HEK293 (cell line): ENCODE results near the gene HOXD3.

Source experiments
- CTCF ChIA-PET: fragments of 350-600 bp; formaldehyde crosslinking; extraction: SDS; loops from one replicate; lab custom pipeline; 2021; ENCODE audit warnings: antibody characterized with exemption; lab: Yijun Ruan, JAX
- POLR2A ChIA-PET: fragments of 300-600 bp; formaldehyde crosslinking; extraction: SDS; loops from one replicate; lab custom pipeline; 2020; ENCODE audit warnings: antibody characterized with exemption, inconsistent platforms; lab: Yijun Ruan, JAX
- H3K27ac ChIP-seq: fragments of 200-500 bp; sonication (Bioruptor generic); 2 replicates; pipeline ENCODE4 v1.5.1; 2014; ENCODE audit warnings: low read depth, low read length, control low read depth, inconsistent platforms; ENCODE audit errors: extremely low read depth
- H3K36me3 ChIP-seq, 2 experiments: fragments of 200-500 bp in 1 of 2; sonication (Bioruptor generic) in 1 of 2; 1 replicate in 1 of 2; 2 replicates in 1 of 2; pipeline ENCODE4 v1.5.1; 2014 to 2017; ENCODE audit warnings: inconsistent platforms in 2 of 2, low read length in 2 of 2; ENCODE audit not compliant: control insufficient read depth in 2 of 2, insufficient read depth in 1 of 2
- H3K4me1 ChIP-seq: fragments of 200-500 bp; sonication (Bioruptor generic); 2 replicates; pipeline ENCODE4 v1.5.1; 2014; ENCODE audit warnings: mild to moderate bottlenecking, low read length, inconsistent platforms; ENCODE audit not compliant: control insufficient read depth, insufficient read depth
- H3K4me3 ChIP-seq: 2 replicates; pipeline ENCODE4 v1.5.1; 2011; ENCODE audit warnings: low read depth, mild to moderate bottlenecking, control low read depth, low read length, moderate library complexity
- H3K9me3 ChIP-seq: fragments of 200-500 bp; sonication (Bioruptor generic); 2 replicates; pipeline ENCODE4 v1.5.1; 2014; ENCODE audit warnings: low read depth, low read length, inconsistent platforms; ENCODE audit not compliant: control insufficient read depth, insufficient read depth
- GLI4 ChIP-seq: fragments of 450-650 bp; formaldehyde crosslinking; IDR thresholded peaks from 2 replicates; pipeline ENCODE4 v1.5.1; 2016; ENCODE audit warnings: missing biosample characterization, missing genetic modification characterization
- GLIS1 ChIP-seq: fragments of 450-650 bp; formaldehyde crosslinking; IDR thresholded peaks from 2 replicates; pipeline ENCODE4 v1.5.1; 2016; ENCODE audit warnings: missing biosample characterization, missing genetic modification characterization
- KLF1 ChIP-seq: fragments of 450-650 bp; formaldehyde crosslinking; IDR thresholded peaks from 2 replicates; pipeline ENCODE4 v1.5.1; 2016; ENCODE audit warnings: missing biosample characterization, missing genetic modification characterization
- KLF9 ChIP-seq: fragments of 450-650 bp; formaldehyde crosslinking; IDR thresholded peaks from 2 replicates; pipeline ENCODE4 v1.5.1; 2016; ENCODE audit warnings: missing biosample characterization, missing genetic modification characterization, low read depth
- MYNN ChIP-seq: fragments of 450-650 bp; formaldehyde crosslinking; IDR thresholded peaks from 2 replicates; pipeline ENCODE4 v1.5.1; 2016; ENCODE audit warnings: missing biosample characterization, missing genetic modification characterization, borderline replicate concordance
- PRDM1 ChIP-seq: fragments of 450-650 bp; formaldehyde crosslinking; IDR thresholded peaks from 2 replicates; pipeline ENCODE4; 2016; ENCODE audit warnings: missing biosample characterization, missing genetic modification characterization
- SP2 ChIP-seq: fragments of 450-650 bp; formaldehyde crosslinking; IDR thresholded peaks from 2 replicates; pipeline ENCODE4 v1.5.1; 2016; ENCODE audit warnings: missing biosample characterization, missing genetic modification characterization
- ZFP37 ChIP-seq: fragments of 450-650 bp; formaldehyde crosslinking; IDR thresholded peaks from 2 replicates; pipeline ENCODE4 v1.5.1; 2016; ENCODE audit warnings: missing biosample characterization, missing genetic modification characterization
- ZIC2 ChIP-seq: fragments of 450-650 bp; formaldehyde crosslinking; IDR thresholded peaks from 2 replicates; pipeline ENCODE4 v1.5.1; 2016; ENCODE audit warnings: missing biosample characterization, missing genetic modification characterization
- ZNF146 ChIP-seq: fragments of 450-650 bp; formaldehyde crosslinking; IDR thresholded peaks from 2 replicates; pipeline ENCODE4 v1.5.1; 2016; ENCODE audit warnings: missing biosample characterization, missing genetic modification characterization
- ZNF274 ChIP-seq, 2 experiments: fragments of 200-500 bp in 1 of 2; fragments of 450-650 bp in 1 of 2; sonication (Bioruptor generic) in 1 of 2; formaldehyde crosslinking in 1 of 2; IDR thresholded peaks; 2 replicates each; pipeline versions ENCODE4 v1.5.1 to v1.6.1; 2014 to 2016; ENCODE audit warnings: borderline replicate concordance in 1 of 2, inconsistent platforms in 1 of 2, low read length in 1 of 2, missing biosample characterization in 1 of 2, missing genetic modification characterization in 1 of 2
- ZNF341 ChIP-seq: fragments of 450-650 bp; formaldehyde crosslinking; IDR thresholded peaks from 2 replicates; pipeline ENCODE4; 2016; ENCODE audit warnings: low read depth, missing biosample characterization, missing genetic modification characterization
- ZNF394 ChIP-seq: fragments of 450-650 bp; formaldehyde crosslinking; IDR thresholded peaks from 2 replicates; pipeline ENCODE4 v1.5.1; 2016; ENCODE audit warnings: missing biosample characterization, missing genetic modification characterization, mild to moderate bottlenecking, moderate library complexity, borderline replicate concordance
- ZNF473 ChIP-seq: fragments of 450-650 bp; formaldehyde crosslinking; IDR thresholded peaks from 2 replicates; pipeline ENCODE4 v1.5.1; 2017; ENCODE audit warnings: missing biosample characterization, missing genetic modification characterization
- ZNF510 ChIP-seq: fragments of 450-650 bp; formaldehyde crosslinking; IDR thresholded peaks from 2 replicates; pipeline ENCODE4 v1.5.1; 2018; ENCODE audit warnings: mild to moderate bottlenecking, missing genetic modification characterization, missing biosample characterization; ENCODE audit not compliant: insufficient replicate concordance
- ZNF558 ChIP-seq: fragments of 450-650 bp; formaldehyde crosslinking; IDR thresholded peaks from 2 replicates; pipeline ENCODE4 v1.5.1; 2016; ENCODE audit warnings: missing biosample characterization, missing genetic modification characterization
- ZNF560 ChIP-seq: fragments of 450-650 bp; formaldehyde crosslinking; IDR thresholded peaks from 2 replicates; pipeline ENCODE4 v1.5.1; 2017; ENCODE audit warnings: missing biosample characterization, missing genetic modification characterization, borderline replicate concordance
- ZNF571 ChIP-seq: fragments of 450-650 bp; formaldehyde crosslinking; IDR thresholded peaks from 2 replicates; pipeline ENCODE4 v1.5.0; 2017; ENCODE audit warnings: missing biosample characterization, missing genetic modification characterization
- ZNF600 ChIP-seq: fragments of 450-650 bp; formaldehyde crosslinking; IDR thresholded peaks from 2 replicates; pipeline ENCODE4 v1.5.1; 2016; ENCODE audit warnings: missing biosample characterization, missing genetic modification characterization
- ZSCAN30 ChIP-seq: fragments of 450-650 bp; IDR thresholded peaks from 2 replicates; pipeline ENCODE4 v1.5.1; 2018; ENCODE audit warnings: missing biosample characterization, mild to moderate bottlenecking, missing genetic modification characterization, moderate library complexity
- TF ChIP-seq, protein P1 (sequence below): fragments of 450-650 bp; formaldehyde crosslinking; IDR thresholded peaks from 2 replicates; pipeline ENCODE4 v1.5.1; 2016; ENCODE audit warnings: missing biosample characterization, missing genetic modification characterization
- TF ChIP-seq, protein P2 (sequence below): fragments of 450-650 bp; formaldehyde crosslinking; IDR thresholded peaks from 2 replicates; pipeline ENCODE4 v1.5.1; 2017; ENCODE audit warnings: missing biosample characterization, missing genetic modification characterization
- TF ChIP-seq, protein P3 (sequence below): fragments of 450-650 bp; formaldehyde crosslinking; IDR thresholded peaks from 2 replicates; pipeline ENCODE4 v1.5.1; 2016; ENCODE audit warnings: missing biosample characterization, missing genetic modification characterization
- TF ChIP-seq, protein P4 (sequence below): fragments of 450-650 bp; formaldehyde crosslinking; IDR thresholded peaks from 2 replicates; pipeline ENCODE4 v1.5.1; 2016; ENCODE audit warnings: missing biosample characterization, missing genetic modification characterization
- TF ChIP-seq, protein P5 (sequence below): fragments of 450-650 bp; formaldehyde crosslinking; optimal IDR thresholded peaks from 2 replicates; pipeline ENCODE3; 2016; ENCODE audit warnings: missing biosample characterization, mild to moderate bottlenecking, missing genetic modification characterization

Gene HOXD3

DNA sequence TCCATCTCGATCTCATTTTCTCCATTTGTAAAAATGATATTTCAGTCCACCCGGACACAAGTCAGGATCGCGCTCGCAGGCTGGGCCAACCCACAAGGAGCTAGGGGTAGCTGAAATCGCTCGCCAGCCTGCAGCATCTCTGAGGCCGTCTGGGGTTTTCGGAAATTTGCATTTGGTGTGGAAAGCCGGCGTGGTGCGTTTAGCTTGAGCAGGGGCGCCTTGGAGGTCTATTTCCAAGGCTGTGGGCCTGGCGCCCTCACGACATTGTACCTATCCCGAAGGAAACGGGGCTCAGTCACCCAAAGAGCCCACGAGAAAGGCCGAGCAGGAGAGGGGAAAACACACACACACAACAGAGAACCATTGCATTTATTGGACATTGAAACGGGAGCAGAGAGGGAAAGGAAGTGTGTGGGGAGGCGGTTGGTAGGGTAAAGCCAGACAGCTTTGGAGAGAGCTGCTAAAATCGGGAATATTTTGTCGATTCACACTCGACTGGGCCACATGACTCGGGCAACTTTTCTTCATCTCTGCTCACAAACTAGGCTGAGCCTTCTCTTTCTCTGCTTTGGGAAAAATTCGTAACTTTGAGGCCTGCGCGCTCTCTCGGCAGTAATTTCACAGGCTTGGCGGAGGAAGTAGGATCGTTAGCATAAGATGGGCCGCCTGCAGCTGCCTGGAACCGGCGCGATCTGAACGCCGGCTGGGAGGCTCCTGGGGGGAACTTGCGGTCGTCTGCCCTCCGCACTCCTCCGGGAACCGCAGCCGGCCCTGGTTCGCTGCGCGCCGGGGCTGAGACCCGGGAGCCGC is 28.7 kb upstream of the HOXD3 start (continued):
- TF ChIP-seq, protein P1, sequence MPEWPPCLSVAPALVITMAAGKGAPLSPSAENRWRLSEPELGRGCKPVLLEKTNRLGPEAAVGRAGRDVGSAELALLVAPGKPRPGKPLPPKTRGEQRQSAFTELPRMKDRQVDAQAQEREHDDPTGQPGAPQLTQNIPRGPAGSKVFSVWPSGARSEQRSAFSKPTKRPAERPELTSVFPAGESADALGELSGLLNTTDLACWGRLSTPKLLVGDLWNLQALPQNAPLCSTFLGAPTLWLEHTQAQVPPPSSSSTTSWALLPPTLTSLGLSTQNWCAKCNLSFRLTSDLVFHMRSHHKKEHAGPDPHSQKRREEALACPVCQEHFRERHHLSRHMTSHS (tag by site-specific recombination), result no peak
- TF ChIP-seq ZNF558 (tag by site-specific recombination) (no peak), ZNF274 (IDR thresholded peaks at IDR 0.05; ENCODE audit: low read length) (no peak), ZNF274 (tag by site-specific recombination; IDR thresholded peaks at IDR 0.05; ENCODE audit: borderline replicate concordance) (no peak), PRDM1 (tag by site-specific recombination) (peak; percentile 50; the same call in 1 of the 2 replicates), ZNF571 (tag by site-specific recombination) (no peak), KLF9 (tag by site-specific recombination) (no peak), ZSCAN30 (0 out of 2 replicates have a peak, but pooled peaks have one; percentile 26)
- TF ChIP-seq, protein P2, sequence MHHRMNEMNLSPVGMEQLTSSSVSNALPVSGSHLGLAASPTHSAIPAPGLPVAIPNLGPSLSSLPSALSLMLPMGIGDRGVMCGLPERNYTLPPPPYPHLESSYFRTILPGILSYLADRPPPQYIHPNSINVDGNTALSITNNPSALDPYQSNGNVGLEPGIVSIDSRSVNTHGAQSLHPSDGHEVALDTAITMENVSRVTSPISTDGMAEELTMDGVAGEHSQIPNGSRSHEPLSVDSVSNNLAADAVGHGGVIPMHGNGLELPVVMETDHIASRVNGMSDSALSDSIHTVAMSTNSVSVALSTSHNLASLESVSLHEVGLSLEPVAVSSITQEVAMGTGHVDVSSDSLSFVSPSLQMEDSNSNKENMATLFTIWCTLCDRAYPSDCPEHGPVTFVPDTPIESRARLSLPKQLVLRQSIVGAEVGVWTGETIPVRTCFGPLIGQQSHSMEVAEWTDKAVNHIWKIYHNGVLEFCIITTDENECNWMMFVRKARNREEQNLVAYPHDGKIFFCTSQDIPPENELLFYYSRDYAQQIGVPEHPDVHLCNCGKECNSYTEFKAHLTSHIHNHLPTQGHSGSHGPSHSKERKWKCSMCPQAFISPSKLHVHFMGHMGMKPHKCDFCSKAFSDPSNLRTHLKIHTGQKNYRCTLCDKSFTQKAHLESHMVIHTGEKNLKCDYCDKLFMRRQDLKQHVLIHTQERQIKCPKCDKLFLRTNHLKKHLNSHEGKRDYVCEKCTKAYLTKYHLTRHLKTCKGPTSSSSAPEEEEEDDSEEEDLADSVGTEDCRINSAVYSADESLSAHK (tag by site-specific recombination), result no peak
- TF ChIP-seq, protein P3, sequence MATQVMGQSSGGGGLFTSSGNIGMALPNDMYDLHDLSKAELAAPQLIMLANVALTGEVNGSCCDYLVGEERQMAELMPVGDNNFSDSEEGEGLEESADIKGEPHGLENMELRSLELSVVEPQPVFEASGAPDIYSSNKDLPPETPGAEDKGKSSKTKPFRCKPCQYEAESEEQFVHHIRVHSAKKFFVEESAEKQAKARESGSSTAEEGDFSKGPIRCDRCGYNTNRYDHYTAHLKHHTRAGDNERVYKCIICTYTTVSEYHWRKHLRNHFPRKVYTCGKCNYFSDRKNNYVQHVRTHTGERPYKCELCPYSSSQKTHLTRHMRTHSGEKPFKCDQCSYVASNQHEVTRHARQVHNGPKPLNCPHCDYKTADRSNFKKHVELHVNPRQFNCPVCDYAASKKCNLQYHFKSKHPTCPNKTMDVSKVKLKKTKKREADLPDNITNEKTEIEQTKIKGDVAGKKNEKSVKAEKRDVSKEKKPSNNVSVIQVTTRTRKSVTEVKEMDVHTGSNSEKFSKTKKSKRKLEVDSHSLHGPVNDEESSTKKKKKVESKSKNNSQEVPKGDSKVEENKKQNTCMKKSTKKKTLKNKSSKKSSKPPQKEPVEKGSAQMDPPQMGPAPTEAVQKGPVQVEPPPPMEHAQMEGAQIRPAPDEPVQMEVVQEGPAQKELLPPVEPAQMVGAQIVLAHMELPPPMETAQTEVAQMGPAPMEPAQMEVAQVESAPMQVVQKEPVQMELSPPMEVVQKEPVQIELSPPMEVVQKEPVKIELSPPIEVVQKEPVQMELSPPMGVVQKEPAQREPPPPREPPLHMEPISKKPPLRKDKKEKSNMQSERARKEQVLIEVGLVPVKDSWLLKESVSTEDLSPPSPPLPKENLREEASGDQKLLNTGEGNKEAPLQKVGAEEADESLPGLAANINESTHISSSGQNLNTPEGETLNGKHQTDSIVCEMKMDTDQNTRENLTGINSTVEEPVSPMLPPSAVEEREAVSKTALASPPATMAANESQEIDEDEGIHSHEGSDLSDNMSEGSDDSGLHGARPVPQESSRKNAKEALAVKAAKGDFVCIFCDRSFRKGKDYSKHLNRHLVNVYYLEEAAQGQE, result no peak

DNA sequence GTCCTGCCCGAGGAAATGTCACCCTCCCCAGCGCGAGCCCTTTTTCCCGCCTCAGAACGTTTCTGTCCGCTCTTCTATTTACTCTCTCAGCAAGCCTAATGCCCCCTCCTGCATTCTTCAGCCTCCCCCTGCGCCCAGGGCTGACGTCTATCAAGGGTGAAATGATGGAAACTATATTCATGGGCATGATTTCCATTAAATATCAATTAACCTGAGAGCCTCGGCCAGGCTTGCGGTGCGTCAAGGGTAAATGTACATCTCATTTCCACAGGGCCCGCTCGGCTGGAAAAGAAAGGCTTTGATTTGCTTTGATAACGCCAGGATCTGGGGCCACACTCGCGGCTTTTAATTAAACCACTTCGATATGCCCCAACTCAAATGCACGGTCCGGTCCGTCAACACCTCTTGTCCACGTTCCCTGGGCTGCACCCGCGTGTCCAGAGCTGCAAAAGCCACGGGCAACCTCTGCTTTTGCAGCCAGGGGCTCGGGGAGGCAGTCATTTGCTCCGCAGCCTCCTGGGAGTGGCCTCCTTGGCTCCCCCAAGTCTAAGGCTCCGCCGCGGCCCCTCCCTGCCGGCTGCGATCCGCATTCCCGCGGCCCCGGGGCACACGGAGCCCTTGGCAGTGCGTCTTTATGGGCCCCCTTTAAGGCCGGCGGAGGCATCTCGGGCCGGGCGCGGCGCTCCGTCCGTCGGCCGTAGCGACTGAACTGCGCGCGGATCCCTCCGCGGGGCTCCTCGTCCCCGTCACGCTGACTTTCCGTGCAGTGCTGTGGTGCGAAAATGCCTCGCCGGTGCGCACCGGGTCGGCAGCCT is 27.9 kb upstream of the HOXD3 start, which contains the start of gene HOXD8:
HOXD8 (plus strand) TSS at position 724 of the 815 bp plus-strand sequence. CDS start 662 bp downstream, outside the sequence.
- peak within 1 kb of the TSS; percentile 98 for H3K27ac ChIP-seq
- ChIA-PET CTCF (interaction anchor here (0.7 to 1.0 kb wide), 3 partner anchors 11 to 621 kb away, joined by 3 to 4 read pairs (median 3); no protein-coding TSS in a partner anchor), POLR2A (interaction anchor here (0.6 to 1.7 kb wide), 2 partner anchors 25 to 247 kb away, joined by 3 to 4 read pairs; no protein-coding TSS in a partner anchor)
- H3K9me3 ChIP-seq, result no peaks in the 10 kb centered on the region
- peak within 1 kb of the TSS; percentile 56 for H3K4me3 ChIP-seq
- H3K36me3 ChIP-seq, result peaks cover 0 to 10% of the 10 kb centered on the region in 2 experiments; a peak in 1 of 3 replicates
- H3K4me1 ChIP-seq, result peaks cover 5% of the 10 kb centered on the region; the same call in 1 of the 2 replicates
- TF ChIP-seq KLF1 (tag by site-specific recombination), result peak; percentile 67
- TF ChIP-seq ZNF510 (tag by site-specific recombination), result no peak
- TF ChIP-seq ZFP37 (tag by site-specific recombination), result peak; percentile 49; the same call in 1 of the 2 replicates
- TF ChIP-seq GLI4, result peak; percentile 58; the same call in 1 of the 2 replicates
- 0 out of 2 replicates have a peak, but pooled peaks have one; percentile 24 for TF ChIP-seq MYNN (tag by site-specific recombination)
- peak; percentile 94 for TF ChIP-seq ZNF341
- TF ChIP-seq, protein P4, sequence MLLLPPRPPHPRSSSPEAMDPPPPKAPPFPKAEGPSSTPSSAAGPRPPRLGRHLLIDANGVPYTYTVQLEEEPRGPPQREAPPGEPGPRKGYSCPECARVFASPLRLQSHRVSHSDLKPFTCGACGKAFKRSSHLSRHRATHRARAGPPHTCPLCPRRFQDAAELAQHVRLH (tag by site-specific recombination), result peak; percentile 51; the same call in 1 of the 2 replicates
- TF ChIP-seq GLIS1, result peak; percentile 71
- no peak for TF ChIP-seq ZNF560 (tag by site-specific recombination)
- no peak for TF ChIP-seq ZNF473 (tag by site-specific recombination)
- TF ChIP-seq, protein P5, sequence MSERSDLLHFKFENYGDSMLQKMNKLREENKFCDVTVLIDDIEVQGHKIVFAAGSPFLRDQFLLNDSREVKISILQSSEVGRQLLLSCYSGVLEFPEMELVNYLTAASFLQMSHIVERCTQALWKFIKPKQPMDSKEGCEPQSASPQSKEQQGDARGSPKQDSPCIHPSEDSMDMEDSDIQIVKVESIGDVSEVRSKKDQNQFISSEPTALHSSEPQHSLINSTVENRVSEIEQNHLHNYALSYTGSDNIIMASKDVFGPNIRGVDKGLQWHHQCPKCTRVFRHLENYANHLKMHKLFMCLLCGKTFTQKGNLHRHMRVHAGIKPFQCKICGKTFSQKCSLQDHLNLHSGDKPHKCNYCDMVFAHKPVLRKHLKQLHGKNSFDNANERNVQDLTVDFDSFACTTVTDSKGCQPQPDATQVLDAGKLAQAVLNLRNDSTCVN, result peak; percentile 89
- TF ChIP-seq ZIC2 (tag by site-specific recombination), result peak; percentile 55
- no peak; the same call in 1 of the 2 replicates for TF ChIP-seq ZNF394
- peak; percentile 79 for TF ChIP-seq ZNF146 (tag by site-specific recombination)
- TF ChIP-seq ZNF600 (tag by site-specific recombination), result peak; percentile 32; the same call in 1 of the 2 replicates
- TF ChIP-seq KLF9 (tag by site-specific recombination), result peak; percentile 36; the same call in 1 of the 2 replicates
- TF ChIP-seq SP2 (tag by site-specific recombination), result peak; percentile 35
